Stimulated activated CD8-positive, alpha-beta memory T cell treated with anti-CD3 and anti-CD28 coated beads, Interleukin-15, amount 100 ng/mL, for 1 hour (primary cell): ENCODE data around the gene CASP8.

ENCODE experiments used
- DNase-seq: peaks from one replicate; pipeline ENCODE4 v3.0.0-alpha.2; 2020; ENCODE audit warnings: low read depth

The CASP8 gene

DNA sequence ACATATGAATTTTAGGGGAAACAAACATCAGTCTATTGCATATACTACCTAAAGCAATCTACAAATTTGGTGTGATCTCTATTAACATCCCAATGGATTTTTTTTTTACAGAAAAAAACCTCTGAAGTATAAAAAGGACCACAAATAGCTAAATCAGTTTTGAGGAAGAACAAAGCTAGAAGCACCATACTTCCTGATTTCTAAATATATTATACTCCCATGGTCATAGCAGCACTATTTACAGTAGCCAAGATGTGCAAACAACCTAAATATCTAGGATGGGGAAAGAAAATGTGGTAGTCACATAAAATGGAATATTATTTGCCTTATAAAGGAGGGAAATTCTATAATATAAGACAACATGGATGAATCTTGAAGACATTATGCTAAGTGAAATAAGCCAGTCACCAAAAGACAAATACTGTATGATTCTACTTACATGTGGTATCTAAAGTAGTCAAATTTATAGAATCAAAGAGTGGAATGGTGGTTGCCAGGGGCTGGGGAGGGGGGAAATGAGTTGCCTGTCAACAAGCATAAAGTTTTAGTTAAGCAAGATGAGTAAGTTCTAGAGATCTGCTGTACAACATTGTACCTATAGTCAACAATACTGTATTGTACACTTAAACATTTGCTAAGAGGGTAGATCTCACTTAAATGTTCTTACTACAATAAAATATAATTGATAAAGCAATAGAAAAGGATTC is 17.6 kb upstream of the CASP8 start:
- DNase-seq = no peak

DNA sequence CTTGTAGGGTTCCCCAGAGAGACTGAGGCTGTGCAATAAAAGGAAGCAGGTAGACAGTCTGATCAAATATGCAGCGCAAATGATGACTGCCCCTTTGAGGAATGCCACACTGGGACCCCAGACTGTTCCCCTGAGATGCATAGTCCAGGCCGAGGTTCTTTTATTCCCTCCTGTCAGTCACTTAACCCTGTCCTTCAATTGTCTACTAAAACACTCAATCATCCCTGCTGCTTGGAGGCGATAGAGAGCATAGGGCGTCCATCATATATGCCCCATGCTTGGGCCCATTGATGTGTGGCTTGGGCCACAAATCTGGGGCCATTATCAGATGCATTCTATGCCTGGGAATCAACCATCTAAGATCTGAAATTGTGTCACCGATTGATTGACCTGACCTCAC is 15.5 kb upstream of the CASP8 start:
- DNase-seq = no peak

- DNase-seq = no peak
These were observed 14.1 kb upstream of the CASP8 start for GRCh38 chr2:201246280-201246679.

GRCh38 chr2:201248288-201248844 is 12.0 kb upstream of the CASP8 start:
- no peak for DNase-seq

DNA sequence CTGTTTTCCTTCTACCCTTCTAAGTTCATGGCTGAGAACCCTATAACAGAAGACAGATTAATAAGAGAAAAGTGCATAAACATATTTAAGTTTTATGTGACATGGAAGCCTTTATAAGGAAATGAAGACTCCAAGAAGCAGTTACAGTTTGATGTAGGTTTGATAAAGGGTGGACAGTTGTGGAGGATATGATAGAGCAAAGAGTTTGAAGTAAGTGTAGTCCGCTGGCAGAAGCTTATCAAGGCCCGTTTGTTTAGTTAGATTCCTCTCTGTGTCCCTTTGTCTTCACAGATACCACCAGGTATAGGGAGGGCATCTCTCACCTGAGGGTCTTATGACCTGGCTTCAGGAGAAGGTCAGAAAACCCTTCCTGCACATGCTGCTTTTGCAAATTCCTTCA is 10.4 kb upstream of the CASP8 start:
- no peak for DNase-seq

GRCh38 chr2:201250741-201251140 is 9.6 kb upstream of the CASP8 start:
- no peak for DNase-seq

- no peak for DNase-seq
These were observed 6.1 kb upstream of the CASP8 start for GRCh38 chr2:201254081-201254730.

GRCh38 chr2:201255408-201256033 is 4.8 kb upstream of the CASP8 start:
- no peak for DNase-seq

DNA sequence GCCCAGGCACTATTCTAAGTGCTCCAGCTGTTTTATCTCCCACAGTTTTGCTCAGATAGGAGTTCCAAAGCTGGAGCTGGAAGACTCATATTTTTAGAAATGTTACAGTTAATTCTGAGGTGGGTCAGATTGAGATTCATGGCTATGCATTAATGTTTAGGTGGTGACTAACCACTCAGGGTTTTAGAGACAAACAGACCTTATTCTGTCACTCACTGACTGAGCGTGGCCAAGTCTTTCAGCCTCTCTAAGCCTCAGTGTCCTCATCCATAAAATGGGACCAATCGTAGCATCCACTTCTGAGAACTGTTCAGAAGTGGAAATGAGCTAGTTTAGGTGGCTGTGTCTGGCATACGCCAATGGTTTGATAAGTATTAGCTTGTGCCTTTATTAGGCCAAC is 4.3 kb upstream of the CASP8 start:
- DNase-seq = no peak

DNA sequence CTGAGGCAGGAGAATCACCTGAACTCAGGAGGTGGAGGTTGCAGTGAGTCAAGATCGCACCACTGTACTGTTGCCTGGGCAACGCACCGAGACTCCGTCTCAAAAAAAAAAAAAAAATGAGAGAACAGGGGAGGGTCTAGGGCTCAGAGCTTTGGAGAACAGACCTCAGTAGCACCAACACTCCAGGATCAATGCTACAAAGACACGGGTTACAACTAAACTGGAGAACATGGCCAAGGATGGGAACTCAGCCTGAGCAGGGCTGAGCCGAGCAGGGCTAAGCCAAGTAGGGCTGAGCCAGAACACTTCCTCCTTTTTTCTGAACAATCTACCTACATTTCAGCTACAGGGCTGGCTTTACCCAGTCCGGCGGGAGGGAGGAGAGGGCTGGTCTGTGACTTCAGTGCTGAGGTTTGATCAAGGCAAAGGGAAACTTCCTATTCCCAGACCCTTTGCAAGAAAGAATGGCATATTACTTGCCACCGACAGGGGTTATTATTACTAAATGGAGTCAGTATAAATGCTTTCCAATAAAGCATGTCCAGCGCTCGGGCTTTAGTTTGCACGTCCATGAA is 2.9 kb upstream of the CASP8 start:
- DNase-seq = no peak

DNA sequence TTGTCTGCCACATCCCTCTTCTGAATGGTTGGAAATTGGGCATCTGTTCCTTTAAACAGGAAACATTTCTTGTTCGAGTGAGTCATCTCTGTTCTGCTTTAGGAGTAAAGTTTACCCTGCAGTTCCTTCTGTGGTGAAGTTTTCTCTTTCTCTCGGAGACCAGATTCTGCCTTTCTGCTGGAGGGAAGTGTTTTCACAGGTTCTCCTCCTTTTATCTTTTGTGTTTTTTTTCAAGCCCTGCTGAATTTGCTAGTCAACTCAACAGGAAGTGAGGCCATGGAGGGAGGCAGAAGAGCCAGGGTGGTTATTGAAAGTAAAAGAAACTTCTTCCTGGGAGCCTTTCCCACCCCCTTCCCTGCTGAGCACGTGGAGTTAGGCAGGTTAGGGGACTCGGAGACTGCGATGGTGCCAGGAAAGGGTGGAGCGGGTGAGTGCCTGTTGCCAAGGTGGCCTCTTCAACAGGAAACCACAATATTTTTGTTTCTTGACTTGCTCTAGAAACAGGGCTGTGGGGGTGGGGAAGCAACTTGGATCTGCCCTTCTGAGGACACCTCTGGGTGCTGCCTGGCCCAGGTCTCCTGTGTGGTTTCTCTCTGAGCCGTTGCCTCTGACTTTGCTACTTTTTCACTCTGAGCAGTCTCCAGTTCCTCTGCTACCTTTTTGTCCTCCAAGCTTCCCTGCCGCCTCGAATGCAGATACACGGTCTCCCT is 2.2 kb upstream of the CASP8 start:
- DNase-seq = peak; percentile 87

GRCh38 chr2:201258666-201259615 is 1.4 kb upstream of the CASP8 start:
- no peak for DNase-seq

- DNase-seq = no peak
These were observed 1.1 kb downstream of the CASP8 start for GRCh38 chr2:201261471-201261870.

DNA sequence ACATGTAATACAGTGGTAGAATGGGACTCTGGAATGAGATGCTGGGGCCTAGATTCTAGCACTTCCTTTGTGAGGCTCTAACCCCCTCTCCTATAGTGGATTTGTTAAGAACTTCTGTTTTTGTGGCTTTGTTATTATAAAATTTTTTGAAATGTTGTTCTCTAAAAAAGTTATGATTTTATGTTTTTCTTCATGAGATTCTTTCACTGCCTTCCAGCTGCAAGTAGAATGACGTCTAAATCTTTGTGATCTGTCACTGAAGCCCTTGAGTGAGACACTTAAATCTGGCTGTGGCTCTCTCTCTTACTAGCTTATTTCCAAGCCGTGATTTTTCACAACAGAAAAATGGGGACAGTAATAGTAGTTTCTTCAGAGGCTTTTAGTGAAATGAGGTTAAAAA is 1.6 kb downstream of the CASP8 start:
- DNase-seq = no peak

DNA sequence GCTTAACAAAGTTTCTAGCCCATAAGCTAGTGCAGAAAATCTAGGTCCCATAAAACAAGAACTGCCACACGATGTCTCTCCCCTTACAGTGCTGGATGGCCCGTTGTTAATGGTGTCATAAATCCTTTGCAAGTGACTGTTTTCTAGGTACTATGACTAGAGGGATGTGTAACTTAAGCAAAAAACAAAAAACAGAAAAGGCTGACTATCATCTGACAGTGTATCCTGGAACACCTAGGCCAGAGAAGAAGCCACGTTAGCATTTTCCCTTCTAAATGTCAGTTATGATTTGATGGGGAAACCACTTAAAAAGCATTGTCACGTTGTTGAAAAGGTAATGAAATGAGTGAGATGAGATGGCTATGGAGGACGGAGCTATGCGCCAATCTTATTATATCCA is 2.4 kb downstream of the CASP8 start:
- no peak for DNase-seq

- DNase-seq = no peak
These were observed 3.4 kb downstream of the CASP8 start for GRCh38 chr2:201263779-201264178.

- no peak for DNase-seq
These were observed 4.3 kb downstream of the CASP8 start for GRCh38 chr2:201264472-201265173.

DNA sequence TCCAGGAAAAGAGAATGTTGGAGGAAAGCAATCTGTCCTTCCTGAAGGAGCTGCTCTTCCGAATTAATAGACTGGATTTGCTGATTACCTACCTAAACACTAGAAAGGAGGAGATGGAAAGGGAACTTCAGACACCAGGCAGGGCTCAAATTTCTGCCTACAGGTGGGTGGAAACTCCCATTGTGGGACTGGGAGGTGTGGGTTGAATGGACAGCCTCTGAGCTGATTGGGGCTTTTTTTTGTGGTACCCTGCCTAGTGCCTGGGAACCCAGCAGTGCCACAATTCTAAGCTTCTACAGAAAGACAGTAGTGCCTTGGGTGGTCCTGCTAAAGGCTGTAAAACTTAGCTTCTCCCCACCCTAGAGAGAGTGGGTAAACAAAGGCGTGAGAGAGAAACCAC is 6.3 kb downstream of the CASP8 start:
- no peak for DNase-seq

GRCh38 chr2:201267278-201268030 is 7.1 kb downstream of the CASP8 start:
- no peak for DNase-seq

DNA sequence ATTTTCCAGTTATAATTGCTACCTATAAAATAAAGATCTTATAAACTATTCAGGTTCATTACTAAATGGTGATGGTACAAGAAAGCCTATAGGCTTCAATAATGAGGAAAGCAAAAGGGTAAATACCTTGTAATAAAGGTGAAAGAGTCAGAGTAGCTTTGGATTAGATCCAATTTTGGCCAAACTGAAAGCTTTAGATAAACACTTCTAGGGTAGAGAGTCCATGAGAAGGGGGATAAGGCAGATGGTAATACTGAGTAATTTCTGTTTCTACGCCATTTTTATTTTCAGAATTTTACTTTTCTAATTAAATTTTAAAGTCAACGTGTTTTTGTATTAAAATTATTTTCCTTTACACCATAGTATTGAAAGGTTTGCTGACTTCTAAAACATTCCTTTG is 9.4 kb downstream of the CASP8 start:
- no peak for DNase-seq
